HG02943 (cell line): ENCODE measurements around the gene CBLN3.

Experiments
- ATAC-seq: cut with Tn5 transposase; IDR thresholded peaks from one replicate; pipeline ENCODE4 v1.9.1; 2021; ENCODE audit warnings: mild to moderate bottlenecking, low read depth, moderate library complexity; ENCODE audit not compliant: unreplicated experiment

Gene CBLN3

GRCh38 chr14:24426912-24427536, 2.4 kb downstream of the CBLN3 start:
- ATAC-seq, result no peak

- ATAC-seq, result no peak
Observed at GRCh38 chr14:24426150-24426911, 3.1 kb downstream of the CBLN3 start.

- ATAC-seq, result no peak
Observed at GRCh38 chr14:24425704-24426103, 3.8 kb downstream of the CBLN3 start.

GRCh38 chr14:24422694-24423601, 6.5 kb downstream of the CBLN3 start:
- no peak for ATAC-seq

GRCh38 chr14:24422261-24422660, 7.2 kb downstream of the CBLN3 start:
- ATAC-seq, result no peak

GRCh38 chr14:24418492-24418873, 11.0 kb downstream of the CBLN3 start:
- no peak for ATAC-seq

GRCh38 chr14:24417832-24418491, 11.5 kb downstream of the CBLN3 start:
- ATAC-seq, result no peak

GRCh38 chr14:24416932-24417619, 12.4 kb downstream of the CBLN3 start:
- no peak for ATAC-seq

- ATAC-seq, result no peak
Observed at GRCh38 chr14:24416254-24416931, 13.1 kb downstream of the CBLN3 start.

- ATAC-seq, result no peak
Observed at GRCh38 chr14:24415421-24416253, 13.8 kb downstream of the CBLN3 start.

GRCh38 chr14:24414732-24415420, 14.6 kb downstream of the CBLN3 start:
- ATAC-seq, result no peak

- no peak for ATAC-seq
Observed at GRCh38 chr14:24414077-24414476, 15.4 kb downstream of the CBLN3 start.

- ATAC-seq, result no peak
Observed at GRCh38 chr14:24411443-24412389, 17.8 kb downstream of the CBLN3 start.

- ATAC-seq, result no peak
Observed at GRCh38 chr14:24409956-24410355, 19.5 kb downstream of the CBLN3 start.

GRCh38 chr14:24409192-24409591, 20.3 kb downstream of the CBLN3 start:
- ATAC-seq, result no peak

GRCh38 chr14:24408764-24409163, 20.7 kb downstream of the CBLN3 start:
- ATAC-seq, result no peak
